ENCODE data around the gene MYO5B.

- TF ChIP-seq TAF1 (conservative IDR thresholded peaks at IDR 0.05) (no peak), CTCF (IDR thresholded peaks at IDR 0.05; ENCODE audit: low read depth, low read length, missing input control) (no peak), RAD21 (IDR thresholded peaks at IDR 0.05) (no peak), RXRA (IDR thresholded peaks at IDR 0.05) (no peak), SP1 (IDR thresholded peaks at IDR 0.05) (no peak), EGR1 (IDR thresholded peaks at IDR 0.05; ENCODE audit: low read depth in 2 of 2) (no peak), GABPA (IDR thresholded peaks at IDR 0.05 in 1 of 2, conservative IDR thresholded peaks at IDR 0.05 in 1 of 2) (no peak), JUND (IDR thresholded peaks at IDR 0.05) (no peak), YY1 (IDR thresholded peaks at IDR 0.05) (no peak), ATF3 (IDR thresholded peaks at IDR 0.05) (no peak), FOXA1 (IDR thresholded peaks at IDR 0.05) (no peak)
- TF ChIP-seq, protein P1, sequence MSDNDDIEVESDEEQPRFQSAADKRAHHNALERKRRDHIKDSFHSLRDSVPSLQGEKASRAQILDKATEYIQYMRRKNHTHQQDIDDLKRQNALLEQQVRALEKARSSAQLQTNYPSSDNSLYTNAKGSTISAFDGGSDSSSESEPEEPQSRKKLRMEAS (IDR thresholded peaks at IDR 0.05): no peak
- TF ChIP-seq, protein P2, sequence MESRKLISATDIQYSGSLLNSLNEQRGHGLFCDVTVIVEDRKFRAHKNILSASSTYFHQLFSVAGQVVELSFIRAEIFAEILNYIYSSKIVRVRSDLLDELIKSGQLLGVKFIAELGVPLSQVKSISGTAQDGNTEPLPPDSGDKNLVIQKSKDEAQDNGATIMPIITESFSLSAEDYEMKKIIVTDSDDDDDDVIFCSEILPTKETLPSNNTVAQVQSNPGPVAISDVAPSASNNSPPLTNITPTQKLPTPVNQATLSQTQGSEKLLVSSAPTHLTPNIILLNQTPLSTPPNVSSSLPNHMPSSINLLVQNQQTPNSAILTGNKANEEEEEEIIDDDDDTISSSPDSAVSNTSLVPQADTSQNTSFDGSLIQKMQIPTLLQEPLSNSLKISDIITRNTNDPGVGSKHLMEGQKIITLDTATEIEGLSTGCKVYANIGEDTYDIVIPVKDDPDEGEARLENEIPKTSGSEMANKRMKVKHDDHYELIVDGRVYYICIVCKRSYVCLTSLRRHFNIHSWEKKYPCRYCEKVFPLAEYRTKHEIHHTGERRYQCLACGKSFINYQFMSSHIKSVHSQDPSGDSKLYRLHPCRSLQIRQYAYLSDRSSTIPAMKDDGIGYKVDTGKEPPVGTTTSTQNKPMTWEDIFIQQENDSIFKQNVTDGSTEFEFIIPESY (IDR thresholded peaks at IDR 0.05): no peak
- TF ChIP-seq, protein P3, sequence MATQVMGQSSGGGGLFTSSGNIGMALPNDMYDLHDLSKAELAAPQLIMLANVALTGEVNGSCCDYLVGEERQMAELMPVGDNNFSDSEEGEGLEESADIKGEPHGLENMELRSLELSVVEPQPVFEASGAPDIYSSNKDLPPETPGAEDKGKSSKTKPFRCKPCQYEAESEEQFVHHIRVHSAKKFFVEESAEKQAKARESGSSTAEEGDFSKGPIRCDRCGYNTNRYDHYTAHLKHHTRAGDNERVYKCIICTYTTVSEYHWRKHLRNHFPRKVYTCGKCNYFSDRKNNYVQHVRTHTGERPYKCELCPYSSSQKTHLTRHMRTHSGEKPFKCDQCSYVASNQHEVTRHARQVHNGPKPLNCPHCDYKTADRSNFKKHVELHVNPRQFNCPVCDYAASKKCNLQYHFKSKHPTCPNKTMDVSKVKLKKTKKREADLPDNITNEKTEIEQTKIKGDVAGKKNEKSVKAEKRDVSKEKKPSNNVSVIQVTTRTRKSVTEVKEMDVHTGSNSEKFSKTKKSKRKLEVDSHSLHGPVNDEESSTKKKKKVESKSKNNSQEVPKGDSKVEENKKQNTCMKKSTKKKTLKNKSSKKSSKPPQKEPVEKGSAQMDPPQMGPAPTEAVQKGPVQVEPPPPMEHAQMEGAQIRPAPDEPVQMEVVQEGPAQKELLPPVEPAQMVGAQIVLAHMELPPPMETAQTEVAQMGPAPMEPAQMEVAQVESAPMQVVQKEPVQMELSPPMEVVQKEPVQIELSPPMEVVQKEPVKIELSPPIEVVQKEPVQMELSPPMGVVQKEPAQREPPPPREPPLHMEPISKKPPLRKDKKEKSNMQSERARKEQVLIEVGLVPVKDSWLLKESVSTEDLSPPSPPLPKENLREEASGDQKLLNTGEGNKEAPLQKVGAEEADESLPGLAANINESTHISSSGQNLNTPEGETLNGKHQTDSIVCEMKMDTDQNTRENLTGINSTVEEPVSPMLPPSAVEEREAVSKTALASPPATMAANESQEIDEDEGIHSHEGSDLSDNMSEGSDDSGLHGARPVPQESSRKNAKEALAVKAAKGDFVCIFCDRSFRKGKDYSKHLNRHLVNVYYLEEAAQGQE (IDR thresholded peaks at IDR 0.05): no peak
These were observed 239.7 kb downstream of the MYO5B start for GRCh38 chr18:49955263-49955662.

All from liver (tissue), 3 donors.